Thyroid gland (tissue), 4 donors: Measurements from ENCODE around the gene KRTAP12-2.
"Not testable (repeated sequence)": the region's sequence is repeated elsewhere in the genome, so short reads cannot be mapped to it uniquely, and the experiment has no call there.

Experiments used
- POLR2A ChIP-seq, 2 donors: fragments of 450-650 bp; IDR thresholded peaks; one replicate each; pipeline ENCODE4 v1.6.1; 2017; ENCODE audit warnings: antibody characterized with exemption in 2 of 2, mild to moderate bottlenecking in 2 of 2, moderate library complexity in 1 of 2
- TF ChIP-seq, protein P1 (sequence below), 6 experiments: fragments of 200-600 bp in 3 of 6; fragments of 450-650 bp in 3 of 6; sonication (generic) in 3 of 6; IDR thresholded peaks; one replicate each; pipeline ENCODE4 v1.5.1; 2016 to 2019; ENCODE audit warnings: antibody characterized with exemption in 6 of 6, mild to moderate bottlenecking in 2 of 6, inconsistent platforms in 1 of 6, moderate library complexity in 1 of 6

DNA sequence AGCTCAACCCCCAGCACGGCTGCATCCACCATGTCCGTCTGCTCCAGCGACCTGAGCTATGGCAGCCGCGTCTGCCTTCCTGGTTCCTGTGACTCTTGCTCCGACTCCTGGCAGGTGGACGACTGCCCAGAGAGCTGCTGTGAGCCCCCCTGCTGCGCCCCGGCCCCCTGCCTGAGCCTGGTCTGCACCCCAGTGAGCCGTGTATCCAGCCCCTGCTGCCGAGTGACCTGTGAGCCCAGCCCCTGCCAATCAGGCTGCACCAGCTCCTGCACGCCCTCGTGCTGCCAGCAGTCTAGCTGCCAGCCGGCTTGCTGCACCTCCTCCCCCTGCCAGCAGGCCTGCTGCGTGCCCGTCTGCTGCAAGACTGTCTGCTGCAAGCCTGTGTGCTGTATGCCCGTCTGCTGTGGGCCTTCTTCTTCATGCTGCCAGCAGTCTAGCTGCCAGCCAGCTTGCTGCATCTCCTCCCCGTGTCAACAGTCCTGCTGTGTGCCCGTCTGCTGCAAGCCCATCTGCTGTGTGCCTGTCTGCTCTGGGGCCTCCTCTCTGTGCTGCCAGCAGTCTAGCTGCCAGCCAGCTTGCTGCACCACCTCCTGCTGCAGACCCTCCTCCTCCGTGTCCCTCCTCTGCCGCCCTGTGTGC is 30.6 kb upstream of the KRTAP12-2 start, which contains the start of gene KRTAP10-12:
- not testable (repeated sequence) for TF ChIP-seq POLR2A (IDR thresholded peaks at IDR 0.05)
- TF ChIP-seq, protein P1, sequence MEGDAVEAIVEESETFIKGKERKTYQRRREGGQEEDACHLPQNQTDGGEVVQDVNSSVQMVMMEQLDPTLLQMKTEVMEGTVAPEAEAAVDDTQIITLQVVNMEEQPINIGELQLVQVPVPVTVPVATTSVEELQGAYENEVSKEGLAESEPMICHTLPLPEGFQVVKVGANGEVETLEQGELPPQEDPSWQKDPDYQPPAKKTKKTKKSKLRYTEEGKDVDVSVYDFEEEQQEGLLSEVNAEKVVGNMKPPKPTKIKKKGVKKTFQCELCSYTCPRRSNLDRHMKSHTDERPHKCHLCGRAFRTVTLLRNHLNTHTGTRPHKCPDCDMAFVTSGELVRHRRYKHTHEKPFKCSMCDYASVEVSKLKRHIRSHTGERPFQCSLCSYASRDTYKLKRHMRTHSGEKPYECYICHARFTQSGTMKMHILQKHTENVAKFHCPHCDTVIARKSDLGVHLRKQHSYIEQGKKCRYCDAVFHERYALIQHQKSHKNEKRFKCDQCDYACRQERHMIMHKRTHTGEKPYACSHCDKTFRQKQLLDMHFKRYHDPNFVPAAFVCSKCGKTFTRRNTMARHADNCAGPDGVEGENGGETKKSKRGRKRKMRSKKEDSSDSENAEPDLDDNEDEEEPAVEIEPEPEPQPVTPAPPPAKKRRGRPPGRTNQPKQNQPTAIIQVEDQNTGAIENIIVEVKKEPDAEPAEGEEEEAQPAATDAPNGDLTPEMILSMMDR (IDR thresholded peaks at IDR 0.05): not testable (repeated sequence)
